GM12878 (cell line): ENCODE results near the gene SETD4. TPM values are rescaled to one million over a fixed set of nuclear protein-coding genes. Genes with fewer than 3 reads are reported as not detected.

Experiments used
- BRCA1 ChIP-seq: IDR thresholded peaks from 2 replicates; pipeline ENCODE4 v1.6.1; 2011; ENCODE audit warnings: low read depth, low read length, improper control_type of control experiment
- ETV6 ChIP-seq, 2 experiments: fragments of 450-650 bp in 1 of 2; IDR thresholded peaks in 1 of 2; conservative IDR thresholded peaks in 1 of 2; 2 replicates each; pipeline ENCODE4 v1.6.1; 2014; ENCODE audit warnings: antibody characterized with exemption in 1 of 2, borderline replicate concordance in 1 of 2, low read depth in 1 of 2, mild to moderate bottlenecking in 1 of 2, moderate library complexity in 1 of 2
- IKZF2 ChIP-seq, 2 experiments: fragments of 450-650 bp; IDR thresholded peaks; 2 replicates each; pipeline ENCODE4 v1.6.1; 2017; ENCODE audit warnings: mild to moderate bottlenecking in 2 of 2, moderate library complexity in 2 of 2
- PAX5 ChIP-seq: IDR thresholded peaks from 2 replicates; pipeline ENCODE4 v1.6.1; 2011; ENCODE audit warnings: low read depth, low read length, borderline replicate concordance
- polyA plus RNA-seq, 11 experiments: library from polyadenylated mRNA; depleted of rRNA in 4 of 11; unstranded in 6 of 11; stranded (reverse) in 5 of 11; fragments of >200 nt; fragmentation: Nextera tagmentation in 4 of 11; fragmentation: Illumina TruSeq in 1 of 11; extraction: Ambion mirVana in 4 of 11; extraction: Trizol in 1 of 11; gene quantifications; 1 replicate in 1 of 11; 2 replicates in 10 of 11; pipeline versions ENCODE4 v1.2.1 to v1.2.3, GENCODE V29; 2011 to 2016; ENCODE audit warnings: inconsistent platforms in 2 of 11, missing spikeins in 2 of 11, low read depth in 1 of 11
- total RNA-seq, 4 experiments: library from RNA; depleted of rRNA in 3 of 4; stranded (reverse); fragments of >200 nt in 3 of 4; fragmentation: Illumina TruSeq in 1 of 4; extraction: Trizol in 1 of 4; gene quantifications; 2 replicates each; pipeline versions ENCODE4 v1.2.1 to v1.2.3, GENCODE V29; 2013 to 2021
- TF ChIP-seq, protein P1 (sequence below): fragments of 450-650 bp; IDR thresholded peaks from 2 replicates; pipeline ENCODE4 v1.6.1; 2018; ENCODE audit warnings: mild to moderate bottlenecking, low read depth, moderate library complexity; ENCODE audit not compliant: partially characterized antibody
- TF ChIP-seq, protein P2 (sequence below): fragments of 450-650 bp; IDR thresholded peaks from 2 replicates; pipeline ENCODE4 v1.6.1; 2017; ENCODE audit warnings: borderline replicate concordance

The SETD4 gene
- total and polyA plus RNA-seq, 10 of the 15 experiments (the other 5 are each of a cell fraction or from before 2014, with no cell fraction given) = 10.3 to 37.0 (median 18.6) TPM

- TF ChIP-seq, protein P1, sequence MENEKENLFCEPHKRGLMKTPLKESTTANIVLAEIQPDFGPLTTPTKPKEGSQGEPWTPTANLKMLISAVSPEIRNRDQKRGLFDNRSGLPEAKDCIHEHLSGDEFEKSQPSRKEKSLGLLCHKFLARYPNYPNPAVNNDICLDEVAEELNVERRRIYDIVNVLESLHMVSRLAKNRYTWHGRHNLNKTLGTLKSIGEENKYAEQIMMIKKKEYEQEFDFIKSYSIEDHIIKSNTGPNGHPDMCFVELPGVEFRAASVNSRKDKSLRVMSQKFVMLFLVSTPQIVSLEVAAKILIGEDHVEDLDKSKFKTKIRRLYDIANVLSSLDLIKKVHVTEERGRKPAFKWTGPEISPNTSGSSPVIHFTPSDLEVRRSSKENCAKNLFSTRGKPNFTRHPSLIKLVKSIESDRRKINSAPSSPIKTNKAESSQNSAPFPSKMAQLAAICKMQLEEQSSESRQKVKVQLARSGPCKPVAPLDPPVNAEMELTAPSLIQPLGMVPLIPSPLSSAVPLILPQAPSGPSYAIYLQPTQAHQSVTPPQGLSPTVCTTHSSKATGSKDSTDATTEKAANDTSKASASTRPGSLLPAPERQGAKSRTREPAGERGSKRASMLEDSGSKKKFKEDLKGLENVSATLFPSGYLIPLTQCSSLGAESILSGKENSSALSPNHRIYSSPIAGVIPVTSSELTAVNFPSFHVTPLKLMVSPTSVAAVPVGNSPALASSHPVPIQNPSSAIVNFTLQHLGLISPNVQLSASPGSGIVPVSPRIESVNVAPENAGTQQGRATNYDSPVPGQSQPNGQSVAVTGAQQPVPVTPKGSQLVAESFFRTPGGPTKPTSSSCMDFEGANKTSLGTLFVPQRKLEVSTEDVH = no peak
- no peak for TF ChIP-seq IKZF2 (IDR thresholded peaks at IDR 0.05)
- TF ChIP-seq, protein P2, sequence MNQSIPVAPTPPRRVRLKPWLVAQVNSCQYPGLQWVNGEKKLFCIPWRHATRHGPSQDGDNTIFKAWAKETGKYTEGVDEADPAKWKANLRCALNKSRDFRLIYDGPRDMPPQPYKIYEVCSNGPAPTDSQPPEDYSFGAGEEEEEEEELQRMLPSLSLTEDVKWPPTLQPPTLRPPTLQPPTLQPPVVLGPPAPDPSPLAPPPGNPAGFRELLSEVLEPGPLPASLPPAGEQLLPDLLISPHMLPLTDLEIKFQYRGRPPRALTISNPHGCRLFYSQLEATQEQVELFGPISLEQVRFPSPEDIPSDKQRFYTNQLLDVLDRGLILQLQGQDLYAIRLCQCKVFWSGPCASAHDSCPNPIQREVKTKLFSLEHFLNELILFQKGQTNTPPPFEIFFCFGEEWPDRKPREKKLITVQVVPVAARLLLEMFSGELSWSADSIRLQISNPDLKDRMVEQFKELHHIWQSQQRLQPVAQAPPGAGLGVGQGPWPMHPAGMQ = no peak
- no peak for TF ChIP-seq BRCA1
- TF ChIP-seq PAX5 = no peak
- TF ChIP-seq ETV6 (conservative IDR thresholded peaks at IDR 0.05 in 1 of 2, IDR thresholded peaks at IDR 0.05 in 1 of 2; ENCODE audit: borderline replicate concordance in 1 of 2, low read depth in 1 of 2) = no peak
Measured at GRCh38 chr21:36077758-36078157, 17.4 kb upstream of the SETD4 start (continued).
